ENCODE measurements around the gene WDFY4.

DNA sequence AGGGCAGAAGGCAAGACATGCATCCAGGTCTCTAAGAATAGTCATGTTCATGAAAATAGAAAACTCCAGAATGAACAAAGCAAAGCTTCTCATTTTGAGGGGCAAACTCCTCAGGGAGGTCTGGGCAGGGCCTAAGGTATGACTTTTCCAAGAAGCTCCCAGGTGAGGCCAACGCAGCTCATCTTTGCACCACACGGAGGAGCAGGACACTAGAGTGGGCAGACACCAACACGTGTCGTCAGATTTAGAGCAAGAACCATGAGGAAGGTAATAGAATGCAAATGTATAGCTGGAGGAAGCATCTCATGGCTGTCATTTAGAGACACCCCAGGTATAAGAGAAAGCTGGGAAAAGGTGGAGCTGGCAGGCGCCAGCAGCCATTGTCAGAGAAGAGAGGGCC, 95.7 kb downstream of the WDFY4 start:
- TF ChIP-seq, protein P1, sequence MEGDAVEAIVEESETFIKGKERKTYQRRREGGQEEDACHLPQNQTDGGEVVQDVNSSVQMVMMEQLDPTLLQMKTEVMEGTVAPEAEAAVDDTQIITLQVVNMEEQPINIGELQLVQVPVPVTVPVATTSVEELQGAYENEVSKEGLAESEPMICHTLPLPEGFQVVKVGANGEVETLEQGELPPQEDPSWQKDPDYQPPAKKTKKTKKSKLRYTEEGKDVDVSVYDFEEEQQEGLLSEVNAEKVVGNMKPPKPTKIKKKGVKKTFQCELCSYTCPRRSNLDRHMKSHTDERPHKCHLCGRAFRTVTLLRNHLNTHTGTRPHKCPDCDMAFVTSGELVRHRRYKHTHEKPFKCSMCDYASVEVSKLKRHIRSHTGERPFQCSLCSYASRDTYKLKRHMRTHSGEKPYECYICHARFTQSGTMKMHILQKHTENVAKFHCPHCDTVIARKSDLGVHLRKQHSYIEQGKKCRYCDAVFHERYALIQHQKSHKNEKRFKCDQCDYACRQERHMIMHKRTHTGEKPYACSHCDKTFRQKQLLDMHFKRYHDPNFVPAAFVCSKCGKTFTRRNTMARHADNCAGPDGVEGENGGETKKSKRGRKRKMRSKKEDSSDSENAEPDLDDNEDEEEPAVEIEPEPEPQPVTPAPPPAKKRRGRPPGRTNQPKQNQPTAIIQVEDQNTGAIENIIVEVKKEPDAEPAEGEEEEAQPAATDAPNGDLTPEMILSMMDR (conservative IDR thresholded peaks at IDR 0.05; ENCODE audit: low read length) = no peak
- no peak for TF ChIP-seq EZH2phosphoT487 (IDR thresholded peaks at IDR 0.05; ENCODE audit: borderline replicate concordance)
